ENCODE measurements around the gene GNRHR.

DNA sequence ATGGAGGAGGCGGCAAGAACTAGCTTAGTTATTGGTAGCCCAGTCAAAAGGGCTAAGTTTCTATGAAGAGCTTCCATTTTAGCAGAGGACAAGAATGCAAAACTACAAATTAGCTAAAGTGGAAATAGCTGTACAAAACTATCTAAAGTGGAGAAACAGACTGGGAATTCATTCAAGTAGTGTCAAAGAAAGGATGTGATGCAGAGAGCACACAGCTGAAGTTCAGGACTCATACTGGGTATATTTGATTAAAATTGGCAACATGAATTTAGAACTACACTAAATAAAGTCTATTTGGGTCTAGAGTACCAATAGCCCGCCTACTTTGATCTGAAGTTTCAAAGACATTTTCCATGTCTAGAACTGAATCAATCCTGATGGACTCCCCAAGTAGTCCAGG lies 33.1 kb upstream of the GNRHR start:
- TF ChIP-seq, protein P1, sequence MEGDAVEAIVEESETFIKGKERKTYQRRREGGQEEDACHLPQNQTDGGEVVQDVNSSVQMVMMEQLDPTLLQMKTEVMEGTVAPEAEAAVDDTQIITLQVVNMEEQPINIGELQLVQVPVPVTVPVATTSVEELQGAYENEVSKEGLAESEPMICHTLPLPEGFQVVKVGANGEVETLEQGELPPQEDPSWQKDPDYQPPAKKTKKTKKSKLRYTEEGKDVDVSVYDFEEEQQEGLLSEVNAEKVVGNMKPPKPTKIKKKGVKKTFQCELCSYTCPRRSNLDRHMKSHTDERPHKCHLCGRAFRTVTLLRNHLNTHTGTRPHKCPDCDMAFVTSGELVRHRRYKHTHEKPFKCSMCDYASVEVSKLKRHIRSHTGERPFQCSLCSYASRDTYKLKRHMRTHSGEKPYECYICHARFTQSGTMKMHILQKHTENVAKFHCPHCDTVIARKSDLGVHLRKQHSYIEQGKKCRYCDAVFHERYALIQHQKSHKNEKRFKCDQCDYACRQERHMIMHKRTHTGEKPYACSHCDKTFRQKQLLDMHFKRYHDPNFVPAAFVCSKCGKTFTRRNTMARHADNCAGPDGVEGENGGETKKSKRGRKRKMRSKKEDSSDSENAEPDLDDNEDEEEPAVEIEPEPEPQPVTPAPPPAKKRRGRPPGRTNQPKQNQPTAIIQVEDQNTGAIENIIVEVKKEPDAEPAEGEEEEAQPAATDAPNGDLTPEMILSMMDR (IDR thresholded peaks at IDR 0.05; ENCODE audit: poor library complexity): no peak
- TF ChIP-seq EZH2 (IDR thresholded peaks at IDR 0.05; ENCODE audit: borderline replicate concordance): no peak
- no peak for TF ChIP-seq EZH2phosphoT487 (IDR thresholded peaks at IDR 0.05; ENCODE audit: low read depth, severe bottlenecking, unreplicated experiment)
